ENCODE measurements around the gene PAGR1.
A peak's percentile ranks its signal among the peaks of the same experiment; 100 is the strongest.
"Not testable (repeated sequence)": the region's sequence is repeated elsewhere in the genome, so short reads cannot be mapped to it uniquely, and the experiment has no call there.

PAGR1 gene

GRCh38 chr16:29791845-29792807 lies 23.8 kb upstream of the PAGR1 start:
- no peak for DNase-seq (ENCODE audit: low spot score)

- not testable (repeated sequence) for DNase-seq (ENCODE audit: low spot score)
These were observed 22.8 kb upstream of the PAGR1 start for GRCh38 chr16:29793153-29793552.

- no peak for DNase-seq (ENCODE audit: low spot score)
These were observed 21.7 kb upstream of the PAGR1 start for GRCh38 chr16:29794231-29794710.

GRCh38 chr16:29802416-29802935 lies 13.5 kb upstream of the PAGR1 start:
- no peak for DNase-seq (ENCODE audit: low spot score)

- DNase-seq (ENCODE audit: low spot score): no peak
These were observed 11.9 kb upstream of the PAGR1 start for GRCh38 chr16:29804020-29804419.

- DNase-seq (ENCODE audit: low spot score): no peak
These were observed 11.3 kb upstream of the PAGR1 start for GRCh38 chr16:29804455-29805231.

GRCh38 chr16:29805232-29806098 lies 10.5 kb upstream of the PAGR1 start:
- peak; percentile 98 for DNase-seq (ENCODE audit: low spot score)

GRCh38 chr16:29806099-29806579 lies 9.8 kb upstream of the PAGR1 start, which contains the start of gene MAZ:
MAZ (plus strand) TSS chr16:29806529; CDS start chr16:29806702, 173 bp downstream.
- peak; percentile 78 for DNase-seq (ENCODE audit: low spot score)

- DNase-seq (ENCODE audit: low spot score): no peak
These were observed 9.1 kb upstream of the PAGR1 start for GRCh38 chr16:29806641-29807425.

GRCh38 chr16:29807426-29808218 lies 8.3 kb upstream of the PAGR1 start:
- peak; percentile 89 for DNase-seq (ENCODE audit: low spot score)

- DNase-seq (ENCODE audit: low spot score): no peak
These were observed 7.6 kb upstream of the PAGR1 start for GRCh38 chr16:29808219-29808900.

GRCh38 chr16:29809031-29809747 lies 6.8 kb upstream of the PAGR1 start:
- no peak for DNase-seq (ENCODE audit: low spot score)

- no peak for DNase-seq (ENCODE audit: low spot score)
These were observed 5.9 kb upstream of the PAGR1 start for GRCh38 chr16:29809850-29810698.

- no peak for DNase-seq (ENCODE audit: low spot score)
These were observed 5.2 kb upstream of the PAGR1 start for GRCh38 chr16:29810699-29811169.

GRCh38 chr16:29811170-29811895 lies 4.6 kb upstream of the PAGR1 start:
- DNase-seq (ENCODE audit: low spot score): peak; percentile 96

- peak; percentile 70 for DNase-seq (ENCODE audit: low spot score)
These were observed 3.9 kb upstream of the PAGR1 start, which contains the start of gene PRRT2 for GRCh38 chr16:29811896-29812665. PRRT2 (plus strand) TSS chr16:29812193; CDS start chr16:29813055, 862 bp downstream.

Data from putamen (tissue), 1 donor.